Kidney glomerular epithelial cell (primary cell): ENCODE measurements around the gene CDX1.

Experiments used
- DNase-seq: peaks from one replicate; lab custom pipeline; 2025; lab: John Stamatoyannopoulos, UW

Gene CDX1

GRCh38 chr5:150184006-150184405 is 17.4 kb downstream of the CDX1 start:
- no peak for DNase-seq

DNA sequence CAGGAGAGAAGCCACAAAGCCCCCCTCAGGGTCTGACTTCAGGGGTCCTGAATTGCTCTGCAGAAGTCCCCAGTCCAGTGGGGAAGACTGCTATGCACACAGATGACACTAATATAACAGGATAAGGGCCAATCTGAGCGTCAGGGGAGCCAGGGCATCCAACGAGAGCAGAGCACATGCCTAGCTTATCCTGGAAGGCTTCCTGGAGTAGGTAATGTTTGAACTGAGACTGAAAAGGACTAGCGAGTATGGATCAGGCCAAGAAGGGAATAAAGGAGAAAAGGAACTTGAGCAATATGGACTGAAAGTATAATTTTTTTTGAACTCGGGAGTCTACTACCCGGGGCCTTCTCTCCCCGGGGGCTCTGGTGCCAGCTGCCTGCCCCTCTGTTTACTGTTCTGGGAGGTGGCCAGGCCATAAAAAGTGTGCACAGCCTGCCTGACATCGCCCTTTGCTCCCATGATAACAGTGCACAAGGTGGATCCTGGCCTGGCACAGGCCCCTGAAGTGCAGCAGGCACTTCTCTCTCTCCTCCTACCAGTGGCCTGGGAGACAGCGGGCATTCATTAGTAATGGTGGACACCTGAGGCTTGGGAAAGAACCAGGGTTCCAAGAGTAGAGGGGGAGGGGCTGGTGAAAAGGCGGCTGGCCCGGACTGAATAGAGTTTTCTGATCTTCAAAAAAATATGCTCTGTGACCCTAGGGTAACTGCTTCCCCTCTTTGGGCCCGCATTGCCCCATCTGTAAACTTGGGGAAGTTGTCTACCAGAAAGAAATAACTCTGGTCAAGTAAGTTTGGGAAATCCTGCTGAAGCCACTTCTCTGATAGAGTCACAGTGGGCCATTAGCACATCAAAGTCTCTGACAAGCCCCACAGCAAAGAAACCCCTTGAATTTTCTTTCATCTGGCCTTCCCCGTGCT is 18.7 kb downstream of the CDX1 start:
- DNase-seq = no peak

GRCh38 chr5:150186137-150186536 is 19.6 kb downstream of the CDX1 start:
- no peak for DNase-seq

- no peak for DNase-seq
Observed at GRCh38 chr5:150186897-150187296, 20.3 kb downstream of the CDX1 start.

- DNase-seq = no peak
Observed at GRCh38 chr5:150188146-150188842, 21.7 kb downstream of the CDX1 start.

DNA sequence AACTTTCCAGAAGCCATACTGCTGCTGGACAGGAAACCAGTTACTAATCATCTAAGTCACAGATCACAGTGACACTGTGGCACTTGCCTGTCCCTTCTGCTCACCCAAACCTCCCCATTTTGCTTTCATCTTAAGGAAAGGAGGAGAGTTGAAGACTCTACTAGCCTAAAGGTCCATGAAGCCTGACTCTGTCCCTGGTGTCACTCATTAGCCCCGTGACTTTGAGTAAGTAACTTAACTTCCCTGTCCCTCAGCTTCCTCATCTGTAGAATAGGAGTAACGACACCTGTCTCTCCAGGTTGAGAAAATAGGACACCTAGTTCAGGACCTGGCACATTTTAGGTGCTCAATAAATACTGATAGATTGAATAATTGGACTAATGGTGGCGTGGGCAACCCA is 22.7 kb downstream of the CDX1 start:
- no peak for DNase-seq

GRCh38 chr5:150189728-150190502 is 23.3 kb downstream of the CDX1 start, which contains the start of gene SLC6A7:
SLC6A7 (plus strand) TSS chr5:150190062; CDS start chr5:150190328, 266 bp downstream.
- no peak for DNase-seq

DNA sequence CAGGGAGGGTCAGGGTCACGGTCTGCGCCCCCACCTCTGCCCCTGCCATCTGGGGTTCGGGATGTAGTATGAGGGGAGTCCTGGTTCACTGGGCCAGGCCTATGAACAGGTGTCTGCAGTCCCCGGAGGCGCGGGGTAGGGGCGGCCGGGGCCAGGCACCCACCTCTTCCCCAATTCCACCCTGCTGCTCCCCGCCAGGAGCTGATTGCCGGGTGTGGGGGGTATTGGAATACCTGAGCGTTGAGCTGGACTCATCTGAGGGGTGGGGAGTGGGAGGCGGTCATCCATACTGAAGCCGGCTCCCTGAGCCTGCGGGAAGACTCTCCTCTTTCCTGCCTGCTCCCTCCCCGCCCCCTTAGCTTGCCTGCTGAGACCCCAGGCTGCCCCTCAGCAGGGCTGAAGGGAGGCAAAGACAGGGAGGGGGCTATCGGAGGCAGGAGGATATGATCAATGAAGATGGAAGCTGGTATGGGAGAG is 24.0 kb downstream of the CDX1 start:
- DNase-seq = peak; percentile 11

DNA sequence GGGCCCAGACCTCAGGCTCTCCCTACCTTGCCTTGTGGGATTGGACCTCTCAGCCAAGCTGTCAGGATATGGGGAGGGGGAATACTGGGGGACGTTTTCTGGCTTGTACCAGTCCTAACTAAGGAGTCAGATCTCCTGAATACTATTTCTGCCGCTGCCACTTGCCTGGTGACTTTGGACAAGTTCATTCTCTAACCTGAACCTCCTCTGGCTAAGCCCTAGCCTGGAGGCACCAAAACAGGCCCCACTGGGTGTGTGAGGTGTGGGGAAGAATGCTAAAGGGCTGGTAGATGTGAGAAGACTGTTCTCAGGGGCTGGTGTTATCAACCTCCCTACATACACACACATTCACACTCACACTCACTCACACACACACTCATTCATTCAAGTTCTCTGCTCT is 24.4 kb downstream of the CDX1 start:
- no peak for DNase-seq

DNA sequence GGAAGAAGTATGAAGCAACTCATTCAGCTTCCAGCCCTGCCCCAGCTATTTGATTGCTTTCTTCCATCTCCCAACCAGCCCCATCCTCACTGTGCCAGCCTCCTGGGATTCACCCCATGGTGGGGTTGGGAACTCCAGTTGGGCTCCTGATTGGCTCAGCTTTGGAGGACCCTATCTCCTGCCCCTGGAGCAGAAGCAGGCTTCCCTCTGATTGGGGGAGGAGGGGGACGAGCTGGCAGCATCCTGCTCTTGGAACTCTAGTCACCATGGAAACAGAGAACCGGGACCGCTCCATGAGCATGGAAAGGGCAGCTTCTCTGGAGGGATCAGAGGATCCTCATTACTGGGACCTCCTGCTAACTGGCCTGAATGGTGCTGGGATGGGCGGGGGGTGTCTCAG is 25.9 kb downstream of the CDX1 start:
- DNase-seq = no peak

- DNase-seq = no peak
Observed at GRCh38 chr5:150195736-150196485, 29.3 kb downstream of the CDX1 start.

DNA sequence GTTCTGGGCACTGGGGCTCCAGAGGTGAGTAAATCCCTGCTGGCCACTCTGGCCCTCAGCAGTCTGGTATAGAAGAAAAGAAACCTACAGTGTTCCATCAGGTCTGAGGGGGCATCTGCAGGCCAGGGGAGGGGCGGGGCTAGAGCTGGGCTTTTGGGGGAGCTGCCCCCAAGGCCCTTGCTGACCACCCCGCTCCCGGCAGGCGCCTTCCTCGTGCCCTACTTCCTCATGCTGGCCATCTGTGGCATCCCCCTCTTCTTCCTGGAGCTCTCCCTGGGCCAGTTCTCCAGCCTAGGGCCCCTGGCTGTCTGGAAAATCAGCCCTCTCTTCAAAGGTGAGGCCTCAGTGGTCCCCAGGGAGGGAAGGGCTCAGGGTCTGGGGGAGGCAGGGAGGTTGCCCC is 29.9 kb downstream of the CDX1 start:
- DNase-seq = no peak

GRCh38 chr5:150196986-150197385 is 30.4 kb downstream of the CDX1 start:
- DNase-seq = no peak

DNA sequence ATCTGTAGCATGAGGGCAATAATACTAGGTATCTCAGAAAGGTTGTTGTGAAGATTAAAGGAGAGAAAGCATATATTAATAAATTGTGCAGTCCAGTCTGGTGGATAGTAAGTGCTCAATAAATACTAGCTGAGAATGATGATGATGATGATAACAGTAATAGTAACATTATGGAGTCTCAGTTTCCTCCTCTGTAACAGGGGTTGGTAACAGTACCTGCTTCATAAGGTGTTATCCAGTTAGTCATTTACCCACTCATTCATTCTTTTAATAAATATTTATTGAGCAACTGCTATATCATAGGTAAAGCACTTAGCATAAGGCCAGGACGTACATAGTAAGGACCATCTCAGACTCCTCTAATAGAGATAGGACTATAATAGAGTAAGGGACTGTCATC is 30.9 kb downstream of the CDX1 start:
- DNase-seq = no peak

DNA sequence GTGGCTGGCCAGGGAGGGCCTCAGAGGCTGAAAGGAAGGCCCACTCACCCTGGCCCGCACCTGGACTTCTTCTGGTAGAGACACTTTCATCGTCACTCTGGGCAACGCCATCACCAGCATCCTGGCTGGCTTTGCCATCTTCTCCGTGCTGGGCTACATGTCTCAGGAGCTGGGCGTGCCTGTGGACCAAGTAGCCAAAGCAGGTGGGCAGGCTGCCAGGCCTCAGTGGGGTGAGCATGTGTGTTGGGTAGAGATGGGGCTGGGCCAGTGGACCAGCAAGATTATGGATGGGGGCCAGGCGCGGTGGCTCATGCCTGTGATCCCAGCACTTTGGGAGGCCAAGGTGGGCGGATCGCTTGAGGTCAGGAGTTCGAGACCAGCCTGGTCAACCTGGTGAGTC is 35.9 kb downstream of the CDX1 start:
- no peak for DNase-seq

GRCh38 chr5:150203832-150204589 is 37.4 kb downstream of the CDX1 start:
- DNase-seq = no peak

DNA sequence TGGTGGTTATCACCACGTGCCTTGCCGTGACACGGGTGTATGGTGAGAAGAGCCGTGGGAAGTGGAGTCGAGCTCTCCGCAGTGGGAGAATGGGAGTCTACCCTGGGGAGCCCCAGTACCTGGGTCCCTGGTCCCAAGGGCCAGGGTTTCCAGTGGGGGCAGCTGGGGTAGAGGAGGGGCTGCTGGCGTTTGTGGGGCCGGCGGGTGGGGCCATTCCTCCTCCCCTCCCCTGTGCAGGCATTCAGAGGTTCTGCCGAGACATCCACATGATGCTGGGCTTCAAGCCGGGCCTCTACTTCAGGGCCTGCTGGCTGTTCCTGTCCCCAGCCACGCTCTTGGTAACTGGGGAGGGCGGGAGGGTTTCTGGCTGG is 38.0 kb downstream of the CDX1 start:
- no peak for DNase-seq

- no peak for DNase-seq
Observed at GRCh38 chr5:150206098-150206778, 39.7 kb downstream of the CDX1 start.

- DNase-seq = no peak
Observed at GRCh38 chr5:150206779-150207115, 40.2 kb downstream of the CDX1 start.
